GM10266 (cell line): ENCODE results near the gene FADS2.
A peak's percentile ranks its signal among the peaks of the same experiment; 100 is the strongest.

ENCODE experiments used
- DNase-seq: peaks from one replicate; pipeline ENCODE4 v3.0.0; 2012; ENCODE audit errors: extremely low spot score
- TF ChIP-seq, protein P1 (sequence below): IDR thresholded peaks from 2 replicates; pipeline ENCODE4 v1.5.1; 2012; ENCODE audit warnings: mild to moderate bottlenecking, low read depth; ENCODE audit not compliant: control insufficient read depth, insufficient read depth; ENCODE audit errors: missing control alignments

The FADS2 gene

DNA sequence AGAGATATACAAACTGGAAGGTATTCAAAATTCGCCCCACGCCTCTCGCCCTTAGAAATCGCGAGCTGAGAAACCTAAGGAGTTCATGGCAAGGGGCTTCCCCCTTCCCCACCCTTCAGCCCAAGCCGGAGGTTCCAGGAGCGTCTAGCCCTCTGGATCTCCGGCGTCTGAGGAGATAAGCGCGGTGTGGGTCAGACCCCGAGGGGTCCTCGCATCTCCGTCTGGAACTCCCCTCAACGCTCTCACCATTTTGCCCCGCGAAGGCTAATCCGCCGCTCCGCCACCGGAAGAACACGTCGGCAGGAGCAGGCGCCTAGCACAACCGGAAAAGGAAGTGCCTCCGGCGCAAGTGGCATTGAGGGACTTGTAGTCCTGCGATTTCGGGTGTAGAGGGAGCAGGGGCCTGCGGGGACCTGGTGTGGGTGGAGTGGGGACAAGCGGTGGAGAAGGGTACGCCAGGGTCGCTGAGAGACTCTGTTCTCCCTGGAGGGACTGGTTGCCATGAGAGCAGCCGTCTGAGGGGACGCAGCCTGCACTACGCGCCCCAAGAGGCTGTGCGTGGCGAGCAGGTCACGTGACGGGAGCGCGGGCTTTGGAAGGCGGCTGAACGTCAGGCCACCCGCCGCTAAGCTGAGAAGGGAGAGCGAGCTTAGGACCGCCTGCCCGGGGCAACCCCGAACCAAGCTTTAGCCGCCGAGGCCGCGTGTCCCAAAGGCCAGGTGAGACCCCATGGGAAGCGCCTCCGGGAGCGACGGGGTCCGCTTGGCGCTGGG lies 35.6 kb upstream of the FADS2 start, which contains the start of the genes FEN1 and TMEM258:
Gene FEN1 (plus strand): TSS at position 602 of the 773 bp plus-strand sequence. CDS start 2,451 bp downstream, outside the sequence.
Gene TMEM258 (minus strand): TSS at position 290 of the 773 bp plus-strand sequence. CDS start 41 bp downstream, at position 249.
- DNase-seq = peak; percentile 90
- TF ChIP-seq, protein P1, sequence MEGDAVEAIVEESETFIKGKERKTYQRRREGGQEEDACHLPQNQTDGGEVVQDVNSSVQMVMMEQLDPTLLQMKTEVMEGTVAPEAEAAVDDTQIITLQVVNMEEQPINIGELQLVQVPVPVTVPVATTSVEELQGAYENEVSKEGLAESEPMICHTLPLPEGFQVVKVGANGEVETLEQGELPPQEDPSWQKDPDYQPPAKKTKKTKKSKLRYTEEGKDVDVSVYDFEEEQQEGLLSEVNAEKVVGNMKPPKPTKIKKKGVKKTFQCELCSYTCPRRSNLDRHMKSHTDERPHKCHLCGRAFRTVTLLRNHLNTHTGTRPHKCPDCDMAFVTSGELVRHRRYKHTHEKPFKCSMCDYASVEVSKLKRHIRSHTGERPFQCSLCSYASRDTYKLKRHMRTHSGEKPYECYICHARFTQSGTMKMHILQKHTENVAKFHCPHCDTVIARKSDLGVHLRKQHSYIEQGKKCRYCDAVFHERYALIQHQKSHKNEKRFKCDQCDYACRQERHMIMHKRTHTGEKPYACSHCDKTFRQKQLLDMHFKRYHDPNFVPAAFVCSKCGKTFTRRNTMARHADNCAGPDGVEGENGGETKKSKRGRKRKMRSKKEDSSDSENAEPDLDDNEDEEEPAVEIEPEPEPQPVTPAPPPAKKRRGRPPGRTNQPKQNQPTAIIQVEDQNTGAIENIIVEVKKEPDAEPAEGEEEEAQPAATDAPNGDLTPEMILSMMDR = no peak

DNA sequence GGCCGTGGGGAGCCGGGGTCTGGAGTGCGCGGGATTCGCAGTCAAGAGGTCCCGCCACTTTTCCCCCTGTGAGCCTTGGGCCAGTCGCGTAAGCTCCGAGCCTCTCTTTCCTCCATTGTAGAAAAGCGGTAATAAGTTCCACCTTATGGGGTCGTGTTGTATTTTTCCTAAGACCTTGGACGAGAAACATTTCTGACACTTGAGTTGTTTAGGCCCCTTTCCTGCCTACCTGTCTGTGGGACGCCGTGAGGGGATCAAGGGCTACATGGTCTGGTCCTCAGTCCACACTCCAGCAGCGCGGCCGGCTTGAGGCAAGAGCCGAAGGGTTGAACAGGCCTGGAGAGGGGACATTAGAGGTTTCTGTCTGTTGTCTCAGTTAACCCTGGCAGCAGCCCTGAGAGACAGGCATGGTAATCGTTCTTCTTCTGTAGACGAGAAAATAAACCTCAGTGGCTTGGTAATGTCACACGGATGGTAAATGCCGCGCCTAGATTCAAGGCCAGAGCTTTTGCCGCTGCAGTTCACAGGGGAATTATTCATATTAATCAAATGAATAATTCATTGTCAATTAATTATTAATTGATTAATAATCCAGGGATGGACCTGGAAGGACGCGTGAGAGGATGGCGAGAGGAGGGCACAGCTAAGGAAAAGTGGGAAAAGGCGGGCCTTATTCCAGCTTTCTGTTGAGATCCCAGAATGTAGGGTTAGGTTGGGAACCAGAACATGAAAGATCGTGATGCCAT lies 34.8 kb upstream of the FADS2 start:
- DNase-seq = no peak
- TF ChIP-seq, protein P1 = no peak

DNA sequence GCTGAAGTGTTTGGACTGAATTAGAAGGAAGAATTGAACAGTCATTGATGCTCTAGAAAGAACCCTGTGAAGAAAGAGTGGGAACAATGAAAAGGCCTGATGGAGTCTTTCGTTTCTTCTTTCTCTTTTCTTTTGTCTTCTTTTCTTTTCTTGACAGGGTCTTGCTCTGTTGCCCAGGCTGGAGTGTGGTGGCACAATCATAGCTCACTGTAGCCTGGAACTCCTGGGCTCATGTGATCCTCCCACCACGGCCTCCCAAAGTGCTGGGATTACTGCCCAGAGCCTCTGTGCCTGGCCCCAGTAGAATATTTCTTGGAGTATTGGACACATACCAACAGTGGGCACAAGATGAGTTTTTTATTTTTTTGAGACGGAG lies 34.3 kb upstream of the FADS2 start:
- DNase-seq = no peak
- TF ChIP-seq, protein P1 = no peak

DNA sequence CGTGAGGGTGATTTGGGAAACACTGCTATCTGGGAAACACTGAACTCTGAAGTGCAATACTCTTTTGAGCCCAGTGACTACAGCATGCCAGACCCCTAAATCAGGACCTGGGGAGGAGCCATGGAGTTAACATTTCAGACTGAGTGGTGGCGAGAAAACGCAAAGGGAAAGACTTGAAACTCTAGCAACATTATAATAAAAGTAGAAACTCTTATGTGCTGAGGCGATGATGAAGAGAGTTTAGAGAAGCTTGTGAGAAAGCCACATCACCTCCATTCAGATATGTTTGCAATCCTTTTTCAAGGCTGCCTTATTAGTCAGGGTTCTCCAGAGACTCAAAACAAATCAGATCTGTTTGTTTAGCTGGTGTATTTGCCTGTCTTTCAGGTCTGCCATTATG lies 33.5 kb upstream of the FADS2 start:
- DNase-seq = no peak
- TF ChIP-seq, protein P1 = no peak

DNA sequence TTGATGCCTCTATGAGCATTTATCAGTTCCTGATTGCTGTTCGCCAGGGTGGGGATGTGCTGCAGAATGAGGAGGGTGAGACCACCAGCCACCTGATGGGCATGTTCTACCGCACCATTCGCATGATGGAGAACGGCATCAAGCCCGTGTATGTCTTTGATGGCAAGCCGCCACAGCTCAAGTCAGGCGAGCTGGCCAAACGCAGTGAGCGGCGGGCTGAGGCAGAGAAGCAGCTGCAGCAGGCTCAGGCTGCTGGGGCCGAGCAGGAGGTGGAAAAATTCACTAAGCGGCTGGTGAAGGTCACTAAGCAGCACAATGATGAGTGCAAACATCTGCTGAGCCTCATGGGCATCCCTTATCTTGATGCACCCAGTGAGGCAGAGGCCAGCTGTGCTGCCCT lies 32.6 kb upstream of the FADS2 start:
- no peak for DNase-seq
- TF ChIP-seq, protein P1 = no peak

DNA sequence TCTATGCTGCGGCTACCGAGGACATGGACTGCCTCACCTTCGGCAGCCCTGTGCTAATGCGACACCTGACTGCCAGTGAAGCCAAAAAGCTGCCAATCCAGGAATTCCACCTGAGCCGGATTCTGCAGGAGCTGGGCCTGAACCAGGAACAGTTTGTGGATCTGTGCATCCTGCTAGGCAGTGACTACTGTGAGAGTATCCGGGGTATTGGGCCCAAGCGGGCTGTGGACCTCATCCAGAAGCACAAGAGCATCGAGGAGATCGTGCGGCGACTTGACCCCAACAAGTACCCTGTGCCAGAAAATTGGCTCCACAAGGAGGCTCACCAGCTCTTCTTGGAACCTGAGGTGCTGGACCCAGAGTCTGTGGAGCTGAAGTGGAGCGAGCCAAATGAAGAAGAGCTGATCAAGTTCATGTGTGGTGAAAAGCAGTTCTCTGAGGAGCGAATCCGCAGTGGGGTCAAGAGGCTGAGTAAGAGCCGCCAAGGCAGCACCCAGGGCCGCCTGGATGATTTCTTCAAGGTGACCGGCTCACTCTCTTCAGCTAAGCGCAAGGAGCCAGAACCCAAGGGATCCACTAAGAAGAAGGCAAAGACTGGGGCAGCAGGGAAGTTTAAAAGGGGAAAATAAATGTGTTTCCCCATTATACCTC lies 32.1 kb upstream of the FADS2 start:
- TF ChIP-seq, protein P1 = no peak
- no peak for DNase-seq
